Measurements from ENCODE around the gene WDR75.

Gene WDR75

DNA sequence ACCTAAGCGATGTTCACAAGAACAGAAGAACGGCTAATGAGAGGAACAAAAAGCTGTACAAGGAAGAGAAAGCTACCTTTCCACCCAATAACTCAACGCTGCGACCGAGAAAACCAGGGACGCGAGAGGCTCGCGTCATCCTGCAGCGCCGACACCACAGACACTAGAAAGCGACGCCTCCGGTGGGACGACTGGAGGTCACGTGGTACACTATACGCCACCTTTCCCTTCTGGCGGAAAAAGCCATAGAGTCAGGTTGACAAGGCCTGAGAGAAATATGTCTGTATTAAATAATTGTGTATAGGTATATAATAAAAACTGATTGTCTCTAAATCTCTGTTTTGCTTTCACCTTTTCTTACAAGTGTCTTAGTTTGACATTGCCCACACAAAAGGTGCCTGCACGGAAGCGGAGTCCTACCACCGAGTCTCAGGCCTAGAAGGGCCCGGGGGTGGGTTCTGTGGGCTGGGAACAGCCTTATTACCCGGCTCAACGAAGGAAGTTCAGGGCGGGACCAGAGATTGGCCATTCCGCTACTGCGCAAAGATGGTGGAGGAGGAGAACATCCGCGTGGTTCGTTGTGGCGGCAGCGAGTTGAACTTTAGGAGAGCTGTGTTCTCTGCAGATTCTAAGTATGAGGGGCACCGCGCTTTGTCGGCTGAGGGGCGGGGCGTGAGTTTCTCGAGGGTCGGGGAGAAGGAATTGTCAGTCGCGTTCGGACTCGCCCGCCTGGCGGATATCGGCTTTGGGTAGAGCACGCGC lies at the start of gene WDR75:
Gene WDR75 (plus strand): TSS at position 528 of the 762 bp plus-strand sequence. CDS start 19 bp downstream, at position 547.
- CTCF ChIA-PET, result no interaction called here

DNA sequence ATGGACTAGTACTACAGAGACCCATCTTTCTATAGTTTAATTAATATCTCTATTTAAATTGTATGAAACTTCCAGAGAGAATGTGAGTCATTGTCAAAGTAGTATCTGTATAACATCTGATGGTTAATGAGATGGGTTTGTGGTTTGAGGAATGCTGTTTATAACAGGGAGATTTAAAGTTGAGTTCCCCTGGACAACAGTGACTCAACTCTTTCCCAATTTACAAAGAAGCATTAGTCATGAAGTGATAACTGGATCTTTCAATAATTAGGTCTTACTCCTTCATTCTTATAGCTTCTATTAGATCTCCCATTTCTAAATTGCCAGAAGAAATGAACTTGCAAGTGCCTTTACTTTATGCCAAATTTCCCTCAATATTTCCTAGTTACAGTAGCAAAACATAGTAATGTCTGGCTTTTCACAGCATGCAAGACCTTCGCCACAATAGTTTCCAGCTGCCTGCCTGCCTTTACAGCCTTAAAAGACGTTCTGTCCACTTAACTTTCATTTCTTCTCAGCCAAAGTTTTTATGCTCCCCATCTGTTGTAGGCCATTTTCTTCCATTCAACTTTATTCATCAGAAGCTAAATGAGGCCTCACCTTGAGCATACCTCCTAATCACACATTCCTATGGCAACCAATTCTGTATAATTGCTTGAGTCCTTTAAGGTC lies 47.7 kb upstream of the WDR75 start:
- DNase-seq (ENCODE audit: extremely low spot score), result no peak
- ChIA-PET CTCF (no interaction called here), POLR2A (no interaction called here)
- TF ChIP-seq, protein P1, sequence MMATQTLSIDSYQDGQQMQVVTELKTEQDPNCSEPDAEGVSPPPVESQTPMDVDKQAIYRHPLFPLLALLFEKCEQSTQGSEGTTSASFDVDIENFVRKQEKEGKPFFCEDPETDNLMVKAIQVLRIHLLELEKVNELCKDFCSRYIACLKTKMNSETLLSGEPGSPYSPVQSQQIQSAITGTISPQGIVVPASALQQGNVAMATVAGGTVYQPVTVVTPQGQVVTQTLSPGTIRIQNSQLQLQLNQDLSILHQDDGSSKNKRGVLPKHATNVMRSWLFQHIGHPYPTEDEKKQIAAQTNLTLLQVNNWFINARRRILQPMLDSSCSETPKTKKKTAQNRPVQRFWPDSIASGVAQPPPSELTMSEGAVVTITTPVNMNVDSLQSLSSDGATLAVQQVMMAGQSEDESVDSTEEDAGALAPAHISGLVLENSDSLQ (IDR thresholded peaks at IDR 0.05), result no peak
- TF ChIP-seq LEF1 (IDR thresholded peaks at IDR 0.05; ENCODE audit: borderline replicate concordance), result no peak
- no peak for TF ChIP-seq FOXK2 (IDR thresholded peaks at IDR 0.05)
- no peak for TF ChIP-seq SP1 (IDR thresholded peaks at IDR 0.05)
- no peak for TF ChIP-seq FOXA1 (IDR thresholded peaks at IDR 0.05)
- no peak for TF ChIP-seq ELF4 (IDR thresholded peaks at IDR 0.05)
- no peak for TF ChIP-seq CTBP1 (IDR thresholded peaks at IDR 0.05; ENCODE audit: borderline replicate concordance)
- TF ChIP-seq HDGF (IDR thresholded peaks at IDR 0.05; ENCODE audit: borderline replicate concordance), result no peak

More for the DNA sequence above, at the start of gene WDR75:
- POLR2A ChIA-PET, result interaction anchor here (0.8 to 1.1 kb wide), 7 partner anchors 13 to 1148 kb away, joined by 3 to 5 read pairs (median 3); partner anchors contain the start of gene SLC40A1
- peak; percentile 87 for DNase-seq (ENCODE audit: extremely low spot score)
- no peak for TF ChIP-seq HDGF (IDR thresholded peaks at IDR 0.05; ENCODE audit: borderline replicate concordance)
- TF ChIP-seq NFRKB (IDR thresholded peaks at IDR 0.05), result peak; percentile 77
- TF ChIP-seq, protein P1 (IDR thresholded peaks at IDR 0.05), result 0 out of 2 replicates have a peak, but pooled peaks have one; percentile 12
- TF ChIP-seq ELF4 (IDR thresholded peaks at IDR 0.05), result peak; percentile 61
- TF ChIP-seq SP1 (IDR thresholded peaks at IDR 0.05), result no peak
- peak; percentile 76 for TF ChIP-seq L3MBTL2 (conservative IDR thresholded peaks at IDR 0.05)

DNA sequence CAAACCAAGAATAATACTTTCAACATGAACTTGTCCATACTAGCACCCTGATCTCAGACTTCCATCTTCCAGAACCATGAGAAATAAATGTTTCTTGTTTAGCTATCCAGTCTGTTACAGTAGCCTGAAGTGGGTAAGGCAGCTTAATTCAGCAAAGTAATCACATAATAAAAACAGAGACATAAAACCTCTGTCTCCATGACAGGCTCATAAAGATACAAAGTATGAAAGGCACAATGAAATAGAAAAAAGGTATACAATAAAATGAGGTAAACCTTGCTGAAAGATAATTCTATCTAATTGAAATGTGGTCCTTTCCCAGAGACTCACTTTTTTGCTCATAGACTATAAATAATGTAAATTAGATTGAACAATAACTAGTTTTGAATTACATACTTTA lies 46.7 kb upstream of the WDR75 start:
- TF ChIP-seq TARDBP (IDR thresholded peaks at IDR 0.05) (no peak), ARNT (IDR thresholded peaks at IDR 0.05) (no peak), BHLHE40 (IDR thresholded peaks at IDR 0.05; ENCODE audit: borderline replicate concordance) (no peak), FOXA1 (IDR thresholded peaks at IDR 0.05) (no peak), L3MBTL2 (conservative IDR thresholded peaks at IDR 0.05) (no peak), SUZ12 (IDR thresholded peaks at IDR 0.05) (no peak), FOXM1 (IDR thresholded peaks at IDR 0.05; ENCODE audit: borderline replicate concordance) (no peak), CTBP1 (IDR thresholded peaks at IDR 0.05; ENCODE audit: borderline replicate concordance) (no peak), SP1 (IDR thresholded peaks at IDR 0.05) (no peak), ZNF384 (IDR thresholded peaks at IDR 0.05) (no peak), HDGF (IDR thresholded peaks at IDR 0.05; ENCODE audit: borderline replicate concordance) (no peak), FOXK2 (IDR thresholded peaks at IDR 0.05) (no peak), ELF4 (IDR thresholded peaks at IDR 0.05) (no peak), LEF1 (IDR thresholded peaks at IDR 0.05; ENCODE audit: borderline replicate concordance) (no peak), NFRKB (IDR thresholded peaks at IDR 0.05) (no peak)
- TF ChIP-seq, protein P1 (IDR thresholded peaks at IDR 0.05), result no peak
- CTCF ChIA-PET, result no interaction called here
- DNase-seq (ENCODE audit: extremely low spot score), result no peak
- POLR2A ChIA-PET, result no interaction called here

GRCh38 chr2:189402932-189403331 lies 38.3 kb upstream of the WDR75 start:
- ChIA-PET POLR2A (no interaction called here), CTCF (interaction anchor here (0.6 kb wide), 1 partner anchor 388 kb away, joined by 3 read pairs; no protein-coding TSS in a partner anchor)
- no peak for DNase-seq (ENCODE audit: extremely low spot score)
- TF ChIP-seq L3MBTL2 (conservative IDR thresholded peaks at IDR 0.05) (no peak), ZNF384 (IDR thresholded peaks at IDR 0.05) (no peak), FOXK2 (IDR thresholded peaks at IDR 0.05) (no peak)

- DNase-seq (ENCODE audit: extremely low spot score), result no peak
- TF ChIP-seq SUZ12 (IDR thresholded peaks at IDR 0.05), result no peak
- TF ChIP-seq, protein P1 (IDR thresholded peaks at IDR 0.05), result no peak
- TF ChIP-seq L3MBTL2 (conservative IDR thresholded peaks at IDR 0.05), result no peak
- no peak for TF ChIP-seq ARNT (IDR thresholded peaks at IDR 0.05)
- no peak for TF ChIP-seq NFRKB (IDR thresholded peaks at IDR 0.05)
- TF ChIP-seq FOXM1 (IDR thresholded peaks at IDR 0.05; ENCODE audit: borderline replicate concordance), result no peak
- TF ChIP-seq FOXK2 (IDR thresholded peaks at IDR 0.05), result no peak
- TF ChIP-seq ZNF384 (IDR thresholded peaks at IDR 0.05), result no peak
- no peak for TF ChIP-seq CTBP1 (IDR thresholded peaks at IDR 0.05; ENCODE audit: borderline replicate concordance)
- TF ChIP-seq SP1 (IDR thresholded peaks at IDR 0.05), result no peak
- TF ChIP-seq ELF4 (IDR thresholded peaks at IDR 0.05), result no peak
- no peak for TF ChIP-seq HDGF (IDR thresholded peaks at IDR 0.05; ENCODE audit: borderline replicate concordance)
- no peak for TF ChIP-seq TARDBP (IDR thresholded peaks at IDR 0.05)
- TF ChIP-seq LEF1 (IDR thresholded peaks at IDR 0.05; ENCODE audit: borderline replicate concordance), result no peak
- ChIA-PET POLR2A (no interaction called here), CTCF (no interaction called here)
Measured at GRCh38 chr2:189406586-189407233, 34.6 kb upstream of the WDR75 start.

All from HEK293T (cell line).